ENCODE data around the gene CDK5.
A peak's percentile ranks its signal among the peaks of the same experiment; 100 is the strongest.

The CDK5 gene

GRCh38 chr7:151071032-151071866 lies 13.6 kb upstream of the CDK5 start:
- DNase-seq: no peak

GRCh38 chr7:151070574-151070960 lies 12.9 kb upstream of the CDK5 start:
- no peak for DNase-seq

GRCh38 chr7:151069841-151070573 lies 12.3 kb upstream of the CDK5 start:
- no peak for DNase-seq

GRCh38 chr7:151068069-151068773 lies 10.5 kb upstream of the CDK5 start:
- DNase-seq: no peak

- no peak for DNase-seq
Measured at GRCh38 chr7:151066273-151066974, 8.7 kb upstream of the CDK5 start.

GRCh38 chr7:151065516-151065915 lies 7.8 kb upstream of the CDK5 start:
- no peak for DNase-seq

- no peak for DNase-seq
Measured at GRCh38 chr7:151064993-151065392, 7.3 kb upstream of the CDK5 start.

GRCh38 chr7:151064454-151064853 lies 6.8 kb upstream of the CDK5 start:
- no peak for DNase-seq

GRCh38 chr7:151063212-151063561 lies 5.5 kb upstream of the CDK5 start:
- DNase-seq: no peak

- DNase-seq: no peak
Measured at GRCh38 chr7:151062399-151063211, 4.9 kb upstream of the CDK5 start.

- DNase-seq: no peak
Measured at GRCh38 chr7:151062111-151062398, 4.4 kb upstream of the CDK5 start.

GRCh38 chr7:151061213-151062110 lies 3.8 kb upstream of the CDK5 start:
- DNase-seq: no peak

GRCh38 chr7:151060416-151061212 lies 2.9 kb upstream of the CDK5 start:
- peak; percentile 15 for DNase-seq

- DNase-seq: no peak
Measured at GRCh38 chr7:151060113-151060415, 2.4 kb upstream of the CDK5 start.

GRCh38 chr7:151059367-151060112 lies 1.8 kb upstream of the CDK5 start, which contains the start of gene SLC4A2:
Gene SLC4A2, plus strand, starts transcription at chr7:151059589. Its CDS starts 2,399 bp downstream, at chr7:151061988.
- DNase-seq: peak; percentile 72

- peak; percentile 68 for DNase-seq
Measured at GRCh38 chr7:151058781-151059366, 1.2 kb upstream of the CDK5 start.

- peak; percentile 97 for DNase-seq
Measured at GRCh38 chr7:151057989-151058780, 488 bp upstream of the CDK5 start.

GRCh38 chr7:151056666-151057505 lies 811 bp downstream of the CDK5 start:
- DNase-seq: no peak

Data from OCI-M1 (cell line).